ENCODE results near the gene OLIG2. TPM values are rescaled to one million over a fixed set of nuclear protein-coding genes. Genes with fewer than 3 reads are reported as not detected.

OLIG2 gene
- total RNA-seq, 1 donor: not detected

GRCh38 chr21:33069243-33069642, 43.5 kb downstream of the OLIG2 start:
- Histone ChIP-seq H3K79me2 (ENCODE audit: insufficient read depth, low read length) (no peaks in the 10 kb centered on the region), H4K20me1 (ENCODE audit: insufficient read depth, low read length) (no peaks in the 10 kb centered on the region), H3K4me2 (ENCODE audit: insufficient read depth, low read length) (no peak overlapping the region), H3K4me1 (ENCODE audit: insufficient read depth, low read length) (no peaks in the 10 kb centered on the region), H2AFZ (ENCODE audit: low read length) (no peak overlapping the region), H3K36me3 (ENCODE audit: insufficient read depth, low read length) (no peaks in the 10 kb centered on the region), H3K9me3 (ENCODE audit: low read depth, low read length) (peaks cover 3% of the 10 kb centered on the region), H3K27me3 (ENCODE audit: insufficient read depth, low read length) (peaks cover 92% of the 10 kb centered on the region), H3K27ac (ENCODE audit: low read depth, low read length) (no peak overlapping the region), H3K4me3 (ENCODE audit: insufficient read depth, low read length) (no peak overlapping the region)
- DNase-seq (ENCODE audit: insufficient read length, low spot score, missing footprints): no peak
- TF ChIP-seq CTCF (IDR thresholded peaks at IDR 0.05; ENCODE audit: extremely low read depth, low read depth, low read length): no peak

DNA sequence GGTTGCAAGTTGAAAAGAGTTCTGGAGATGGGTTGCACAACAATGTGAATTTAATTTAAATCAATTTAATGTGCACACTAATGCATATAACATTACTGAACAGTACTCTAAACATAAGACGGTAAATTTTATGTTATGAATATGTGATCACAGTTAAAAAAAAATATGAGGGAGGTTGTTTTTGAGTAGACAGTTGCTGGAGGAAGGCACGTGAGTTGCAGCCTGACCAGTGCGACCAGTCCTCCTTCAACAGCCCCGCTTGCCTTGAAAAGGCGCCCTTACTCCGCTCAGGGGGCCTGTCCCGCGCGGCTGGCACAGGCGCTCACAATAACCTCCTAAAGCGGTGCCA, 43.9 kb downstream of the OLIG2 start:
- Histone ChIP-seq H2AFZ (ENCODE audit: low read length) (no peak overlapping the region), H3K36me3 (ENCODE audit: insufficient read depth, low read length) (no peaks in the 10 kb centered on the region), H3K4me2 (ENCODE audit: insufficient read depth, low read length) (no peak overlapping the region), H3K9me3 (ENCODE audit: low read depth, low read length) (peaks cover 3% of the 10 kb centered on the region), H4K20me1 (ENCODE audit: insufficient read depth, low read length) (no peaks in the 10 kb centered on the region), H3K4me3 (ENCODE audit: insufficient read depth, low read length) (no peak overlapping the region), H3K4me1 (ENCODE audit: insufficient read depth, low read length) (no peaks in the 10 kb centered on the region), H3K79me2 (ENCODE audit: insufficient read depth, low read length) (no peaks in the 10 kb centered on the region), H3K27me3 (ENCODE audit: insufficient read depth, low read length) (peaks cover 92% of the 10 kb centered on the region), H3K27ac (ENCODE audit: low read depth, low read length) (no peak overlapping the region)
- no peak for TF ChIP-seq CTCF (IDR thresholded peaks at IDR 0.05; ENCODE audit: extremely low read depth, low read depth, low read length)
- no peak for DNase-seq (ENCODE audit: insufficient read length, low spot score, missing footprints)

- H2AFZ ChIP-seq (ENCODE audit: low read length): no peak within 1 kb of the TSS
- H3K4me2 ChIP-seq (ENCODE audit: insufficient read depth, low read length): no peak within 1 kb of the TSS
These were observed 44.4 kb downstream of the OLIG2 start, which contains the start of gene OLIG1 for GRCh38 chr21:33069994-33070743. OLIG1 (plus strand) TSS chr21:33070141; CDS start chr21:33070247, 106 bp downstream.

GRCh38 chr21:33070744-33070997, 44.9 kb downstream of the OLIG2 start:
- Histone ChIP-seq H3K4me2 (ENCODE audit: insufficient read depth, low read length) (no peak overlapping the region), H3K36me3 (ENCODE audit: insufficient read depth, low read length) (no peaks in the 10 kb centered on the region), H4K20me1 (ENCODE audit: insufficient read depth, low read length) (no peaks in the 10 kb centered on the region), H3K27me3 (ENCODE audit: insufficient read depth, low read length) (peaks cover 95% of the 10 kb centered on the region), H3K9me3 (ENCODE audit: low read depth, low read length) (peaks cover 3% of the 10 kb centered on the region), H3K27ac (ENCODE audit: low read depth, low read length) (no peak overlapping the region), H3K79me2 (ENCODE audit: insufficient read depth, low read length) (no peaks in the 10 kb centered on the region), H2AFZ (ENCODE audit: low read length) (no peak overlapping the region), H3K4me1 (ENCODE audit: insufficient read depth, low read length) (no peaks in the 10 kb centered on the region), H3K4me3 (ENCODE audit: insufficient read depth, low read length) (no peak overlapping the region)
- DNase-seq (ENCODE audit: insufficient read length, low spot score, missing footprints): no peak
- no peak for TF ChIP-seq CTCF (IDR thresholded peaks at IDR 0.05; ENCODE audit: extremely low read depth, low read depth, low read length)

More at GRCh38 chr21:33069994-33070743, 44.4 kb downstream of the OLIG2 start, which contains the start of gene OLIG1:
- Histone ChIP-seq H3K4me1 (ENCODE audit: insufficient read depth, low read length) (no peaks in the 10 kb centered on the region), H3K79me2 (ENCODE audit: insufficient read depth, low read length) (no peaks in the 10 kb centered on the region), H4K20me1 (ENCODE audit: insufficient read depth, low read length) (no peaks in the 10 kb centered on the region), H3K9me3 (ENCODE audit: low read depth, low read length) (peaks cover 3% of the 10 kb centered on the region), H3K4me3 (ENCODE audit: insufficient read depth, low read length) (no peak within 1 kb of the TSS), H3K36me3 (ENCODE audit: insufficient read depth, low read length) (no peaks in the 10 kb centered on the region), H3K27ac (ENCODE audit: low read depth, low read length) (no peak within 1 kb of the TSS), H3K27me3 (ENCODE audit: insufficient read depth, low read length) (peaks cover 92% of the 10 kb centered on the region)
- TF ChIP-seq CTCF (IDR thresholded peaks at IDR 0.05; ENCODE audit: extremely low read depth, low read depth, low read length): no peak
- DNase-seq (ENCODE audit: insufficient read length, low spot score, missing footprints): peak; percentile 86
